CD4-positive, alpha-beta T cell (primary cell): ENCODE results near the gene SIX5. TPM values are rescaled to one million over a fixed set of nuclear protein-coding genes. Genes with fewer than 3 reads are reported as not detected.
A peak's percentile ranks its signal among the peaks of the same experiment; 100 is the strongest.

Experiments used
- ATAC-seq: fragments of 200-7000 bp; cut with Tn5 transposase; one replicate; pipeline ENCODE4 v1.10.0; 2022; ENCODE audit warnings: mild to moderate bottlenecking; ENCODE audit not compliant: poor library complexity
- CTCF ChIA-PET: fragments of 350-600 bp; sonication (Branson Sonifier 250); formaldehyde crosslinking; loops from one replicate; lab custom pipeline; 2021; ENCODE audit warnings: antibody characterized with exemption, inconsistent platforms; lab: Charles Lee
- POLR2A ChIA-PET: fragments of 350-600 bp; sonication (Branson Sonifier 250); formaldehyde crosslinking; loops from one replicate; lab custom pipeline; 2021; ENCODE audit warnings: antibody characterized with exemption, inconsistent platforms; lab: Charles Lee
- DNase-seq, 14 experiments: peaks; one replicate each; pipeline ENCODE4 v3.0.0-alpha.2; 2013 to 2020; ENCODE audit warnings: mixed read lengths in 2 of 14
- H3K27ac ChIP-seq, 2 donors: one replicate each; pipeline versions ENCODE4 v1.5.1 to v1.7.0; 2013; ENCODE audit warnings: low read length in 2 of 2, low read depth in 1 of 2, mild to moderate bottlenecking in 1 of 2
- H3K27me3 ChIP-seq, 2 experiments: 1 replicate in 1 of 2; 2 replicates in 1 of 2; pipeline versions ENCODE4 v1.6.1 to v1.7.0; 2013; ENCODE audit warnings: low read length in 2 of 2, control low read depth in 1 of 2, mild to moderate bottlenecking in 1 of 2, moderate library complexity in 1 of 2; ENCODE audit not compliant: insufficient read depth in 2 of 2, control insufficient read depth in 1 of 2
- H3K36me3 ChIP-seq: one replicate; pipeline ENCODE4 v1.6.1; 2013; ENCODE audit warnings: low read length, control low read depth; ENCODE audit not compliant: insufficient read depth
- H3K4me1 ChIP-seq: one replicate; pipeline ENCODE4 v1.6.1; 2013; ENCODE audit warnings: low read length, control low read depth; ENCODE audit not compliant: insufficient read depth
- H3K4me3 ChIP-seq: one replicate; pipeline ENCODE4 v1.5.1; 2013; ENCODE audit warnings: mild to moderate bottlenecking, low read length, moderate library complexity
- H3K9me3 ChIP-seq, 2 experiments: 1 replicate in 1 of 2; 2 replicates in 1 of 2; pipeline versions ENCODE4 v1.6.1 to v1.7.0; 2013; ENCODE audit warnings: low read length in 2 of 2, mild to moderate bottlenecking in 2 of 2, control low read depth in 1 of 2, moderate library complexity in 1 of 2; ENCODE audit not compliant: control insufficient read depth in 1 of 2, insufficient read depth in 1 of 2
- H3K27ac Mint-ChIP-seq: one replicate; pipeline ENCODE4 v1.8.0; 2020; ENCODE audit warnings: mixed read lengths
- H3K27me3 Mint-ChIP-seq: one replicate; pipeline ENCODE4 v1.8.0; 2021; ENCODE audit warnings: mixed read lengths
- H3K36me3 Mint-ChIP-seq: one replicate; pipeline ENCODE4 v1.8.0; 2021; ENCODE audit warnings: low read depth, mixed read lengths
- H3K4me1 Mint-ChIP-seq: one replicate; pipeline ENCODE4 v1.8.0; 2021; ENCODE audit warnings: low read depth, mixed read lengths
- H3K4me3 Mint-ChIP-seq: one replicate; pipeline ENCODE4 v1.8.0; 2020; ENCODE audit warnings: mild to moderate bottlenecking, mixed read lengths
- H3K9me3 Mint-ChIP-seq: one replicate; pipeline ENCODE4 v1.8.0; 2020; ENCODE audit warnings: mixed read lengths
- intact Hi-C, 2 experiments: fragments of 100-400 bp; cut with DNase I in 1 of 2; cut with micrococcal nuclease in 1 of 2; formaldehyde crosslinking; loops; one replicate each; pipeline versions ENCODE4 v1.15.1 to v1.9.0; 2023 to 2025; cut with DNase I, micrococcal nuclease
- total RNA-seq, 174 experiments: library from RNA in 2 of 174; stranded (reverse) in 2 of 174; gene quantifications; one replicate each; pipeline ENCODE4 v1.2.3 and lab custom pipeline; 2021 to 2026
- TF ChIP-seq, protein P1 (sequence below): fragments of 200-600 bp; IDR thresholded peaks from one replicate; pipeline ENCODE4 v1.8.0; 2022; ENCODE audit warnings: antibody characterized with exemption, mild to moderate bottlenecking

Gene SIX5
- total RNA-seq, 2 experiments from 2014 or later, result 0.58 to 0.59 TPM

DNA sequence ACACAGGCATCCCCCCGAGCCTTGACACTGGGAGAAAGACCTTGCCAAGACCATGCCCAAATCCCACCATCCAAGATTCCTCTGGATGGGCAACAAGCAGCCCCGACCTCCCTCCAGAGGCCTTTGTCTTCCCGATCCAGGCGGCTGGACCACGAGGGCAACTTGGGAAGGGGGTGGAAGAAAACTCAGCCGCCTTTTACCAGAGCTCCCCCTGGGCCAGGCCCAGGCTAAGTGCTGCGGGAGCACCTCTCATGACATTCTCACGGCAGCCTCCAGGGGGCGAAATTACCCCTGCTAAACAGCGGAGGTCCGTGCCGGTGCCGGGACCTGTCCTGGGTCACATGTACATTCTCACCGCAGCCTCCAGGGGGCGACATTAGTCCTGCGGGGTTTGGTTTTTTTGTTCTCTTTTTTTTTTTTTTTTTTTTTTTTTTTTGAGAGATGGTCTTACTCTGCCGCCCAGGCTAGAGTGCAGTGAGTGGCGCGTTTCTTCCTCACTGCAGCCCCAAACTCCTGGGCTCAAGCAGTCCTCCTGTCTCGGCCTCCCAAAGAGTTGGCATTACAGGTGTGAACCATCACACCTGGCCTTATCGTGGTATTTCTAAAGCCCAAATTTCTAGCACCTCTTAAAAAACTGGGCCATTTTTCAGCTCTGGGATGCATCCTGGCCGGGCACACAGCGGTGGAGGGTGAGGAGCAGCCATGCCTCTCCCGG lies 48.1 kb upstream of the SIX5 start:
- intact Hi-C loops, result loop anchor here (1.0 to 5.0 kb wide), 5 partner anchors 45 to 200 kb away; partner anchors contain the start of genes FOXA3 (in 1 of the 2) and SYMPK (in 1 of the 2)
- peaks cover 7 to 13% of the 10 kb centered on the region in 2 experiments for H3K27me3 ChIP-seq
- no peaks in the 10 kb centered on the region for H3K9me3 ChIP-seq
- no peak overlapping the region for H3K27ac Mint-ChIP-seq
- no peaks in the 10 kb centered on the region for H3K9me3 Mint-ChIP-seq
- ChIA-PET CTCF (interaction anchor here (0.6 to 2.6 kb wide), 31 partner anchors 9 to 1174 kb away, joined by 3 to 27 read pairs (median 4); partner anchors contain the start of genes CCDC61, DMWD, FOXA3 and IRF2BP1), POLR2A (interaction anchor here (0.6 to 1.4 kb wide), 3 partner anchors 21 to 86 kb away, joined by 3 to 8 read pairs (median 5); partner anchors contain the start of genes MYPOP and SYMPK)
- H3K4me1 ChIP-seq, result peaks cover 25% of the 10 kb centered on the region
- ATAC-seq (peak; percentile 100), DNase-seq (peak; percentile 92 to 98 (median 96))
- H3K27ac ChIP-seq, result no peak overlapping the region
- H3K36me3 ChIP-seq, result peaks cover 17% of the 10 kb centered on the region
- peaks cover 25% of the 10 kb centered on the region for H3K27me3 Mint-ChIP-seq
- TF ChIP-seq, protein P1, sequence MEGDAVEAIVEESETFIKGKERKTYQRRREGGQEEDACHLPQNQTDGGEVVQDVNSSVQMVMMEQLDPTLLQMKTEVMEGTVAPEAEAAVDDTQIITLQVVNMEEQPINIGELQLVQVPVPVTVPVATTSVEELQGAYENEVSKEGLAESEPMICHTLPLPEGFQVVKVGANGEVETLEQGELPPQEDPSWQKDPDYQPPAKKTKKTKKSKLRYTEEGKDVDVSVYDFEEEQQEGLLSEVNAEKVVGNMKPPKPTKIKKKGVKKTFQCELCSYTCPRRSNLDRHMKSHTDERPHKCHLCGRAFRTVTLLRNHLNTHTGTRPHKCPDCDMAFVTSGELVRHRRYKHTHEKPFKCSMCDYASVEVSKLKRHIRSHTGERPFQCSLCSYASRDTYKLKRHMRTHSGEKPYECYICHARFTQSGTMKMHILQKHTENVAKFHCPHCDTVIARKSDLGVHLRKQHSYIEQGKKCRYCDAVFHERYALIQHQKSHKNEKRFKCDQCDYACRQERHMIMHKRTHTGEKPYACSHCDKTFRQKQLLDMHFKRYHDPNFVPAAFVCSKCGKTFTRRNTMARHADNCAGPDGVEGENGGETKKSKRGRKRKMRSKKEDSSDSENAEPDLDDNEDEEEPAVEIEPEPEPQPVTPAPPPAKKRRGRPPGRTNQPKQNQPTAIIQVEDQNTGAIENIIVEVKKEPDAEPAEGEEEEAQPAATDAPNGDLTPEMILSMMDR, result peak; percentile 100
- H3K4me1 Mint-ChIP-seq, result peaks cover 6% of the 10 kb centered on the region
- H3K4me3 Mint-ChIP-seq, result no peak overlapping the region
- peaks cover 12% of the 10 kb centered on the region for H3K36me3 Mint-ChIP-seq
- H3K4me3 ChIP-seq, result no peak overlapping the region

DNA sequence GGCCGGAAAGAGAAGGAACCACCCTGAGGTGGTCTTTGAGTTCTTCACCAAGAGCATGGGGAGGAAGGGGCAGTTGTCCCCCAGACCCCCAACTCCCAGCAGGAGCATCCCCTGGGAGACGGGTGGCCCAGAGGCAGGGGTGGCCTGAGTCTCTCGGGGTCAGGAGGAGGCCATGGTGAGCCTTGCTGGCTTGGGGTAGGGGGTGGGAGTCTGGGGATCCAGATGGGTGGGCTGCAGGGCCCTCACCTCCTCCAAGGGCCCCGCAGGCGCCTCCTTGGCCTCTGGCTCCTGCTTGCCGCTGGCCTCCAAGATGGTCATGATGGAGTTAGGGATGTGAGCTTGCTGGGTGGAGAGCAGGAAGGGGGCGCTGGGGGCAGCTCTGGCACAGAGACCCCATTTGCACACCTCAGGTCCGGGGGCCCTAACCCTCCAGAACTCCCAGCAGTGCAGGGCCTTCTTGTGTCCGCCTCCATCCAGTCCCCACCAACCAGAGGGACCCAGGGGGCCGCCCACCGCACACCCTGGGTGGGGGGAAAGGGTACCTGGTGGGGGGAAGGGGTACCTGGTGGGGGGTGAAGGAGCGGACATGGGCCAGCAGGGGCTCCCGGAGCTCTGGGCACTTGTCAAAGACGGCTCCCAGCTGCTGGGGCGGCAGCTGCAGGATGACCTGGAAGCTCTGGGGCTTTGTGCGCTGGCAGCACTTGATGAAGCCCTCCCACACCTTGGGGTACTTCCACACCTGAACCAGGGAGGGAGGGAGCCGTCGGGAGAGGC lies 47.4 kb upstream of the SIX5 start:
- H3K4me1 ChIP-seq, result peaks cover 25% of the 10 kb centered on the region
- H3K9me3 Mint-ChIP-seq, result no peaks in the 10 kb centered on the region
- no peak overlapping the region for H3K4me3 Mint-ChIP-seq
- ChIA-PET CTCF (interaction anchor here (0.6 to 2.6 kb wide), 31 partner anchors 9 to 1173 kb away, joined by 3 to 27 read pairs (median 4); partner anchors contain the start of genes CCDC61, DMWD, FOXA3 and IRF2BP1), POLR2A (interaction anchor here (0.6 to 1.4 kb wide), 2 partner anchors 47 to 86 kb away, joined by 5 to 8 read pairs; partner anchors contain the start of genes MYPOP and SYMPK)
- H3K36me3 Mint-ChIP-seq, result peaks cover 12% of the 10 kb centered on the region
- H3K27ac Mint-ChIP-seq, result no peak overlapping the region
- no peak overlapping the region for H3K27ac ChIP-seq
- no peak overlapping the region for H3K4me3 ChIP-seq
- peaks cover 6% of the 10 kb centered on the region for H3K4me1 Mint-ChIP-seq
- TF ChIP-seq, protein P1, result no peak
- DNase-seq (peak in 1 of 14 experiments; percentile 55), ATAC-seq (no peak)
- peaks cover 7 to 13% of the 10 kb centered on the region in 2 experiments for H3K27me3 ChIP-seq
- intact Hi-C loops, result loop anchor here (1.0 to 5.0 kb wide), 5 partner anchors 46 to 201 kb away; partner anchors contain the start of genes FOXA3 (in 1 of the 2) and SYMPK (in 1 of the 2)
- peaks cover 15% of the 10 kb centered on the region for H3K36me3 ChIP-seq
- no peaks in the 10 kb centered on the region for H3K9me3 ChIP-seq
- peaks cover 25% of the 10 kb centered on the region for H3K27me3 Mint-ChIP-seq
